H1 (cell line): ENCODE measurements around the gene C3orf18. TPM values are rescaled to one million over a fixed set of nuclear protein-coding genes. Genes with fewer than 3 reads are reported as not detected.
A peak's percentile ranks its signal among the peaks of the same experiment; 100 is the strongest.

Experiments
- CTCF ChIA-PET: fragments of 300-600 bp; sonication (Branson Sonifier 250); formaldehyde crosslinking; loops from one replicate; lab custom pipeline; 2021; ENCODE audit not compliant: partially characterized antibody; lab: Charles Lee
- POLR2A ChIA-PET: fragments of 300-600 bp; sonication (Branson Sonifier 250); formaldehyde crosslinking; loops from one replicate; lab custom pipeline; 2021; ENCODE audit warnings: inconsistent platforms; ENCODE audit not compliant: partially characterized antibody; lab: Charles Lee
- DNase-seq, 2 experiments: peaks; one replicate each; pipeline versions ENCODE4 v3.0.0 to v3.0.0-alpha.2; 2010 to 2022; ENCODE audit warnings: low spot score in 2 of 2, low read depth in 1 of 2, mixed read lengths in 1 of 2
- FAIRE-seq: peaks from 2 replicates; lab custom pipeline; 2011; peaks lifted over from hg19 to GRCh38; lab: Jason Lieb, UNC
- H2AFZ ChIP-seq: 2 replicates; pipeline ENCODE4 v1.8.1; 2012; ENCODE audit warnings: low read length, inconsistent platforms
- H2AK5ac ChIP-seq: 2 replicates; pipeline ENCODE4 v1.6.1; 2013; ENCODE audit warnings: low read depth, low read length
- H2BK120ac ChIP-seq: replicated peaks from 2 replicates; pipeline ENCODE3; 2013; ENCODE audit warnings: low read depth, low read length, inconsistent platforms
- H2BK12ac ChIP-seq: 2 replicates; pipeline ENCODE4 v1.6.1; 2013; ENCODE audit warnings: low read depth, low read length
- H2BK15ac ChIP-seq: 2 replicates; pipeline ENCODE4 v1.6.1; 2013; ENCODE audit warnings: low read length
- H2BK20ac ChIP-seq: 2 replicates; pipeline ENCODE4 v1.6.1; 2013; ENCODE audit warnings: low read length
- H2BK5ac ChIP-seq: 2 replicates; pipeline ENCODE4 v1.6.1; 2013; ENCODE audit warnings: low read depth, low read length
- H3K14ac ChIP-seq: 2 replicates; pipeline ENCODE4 v1.6.1; 2013; ENCODE audit warnings: inconsistent platforms; ENCODE audit not compliant: insufficient read length
- H3K18ac ChIP-seq: 2 replicates; pipeline ENCODE4 v1.6.1; 2013; ENCODE audit warnings: low read length; ENCODE audit errors: extremely low read depth
- H3K23ac ChIP-seq: 2 replicates; pipeline ENCODE4 v1.6.1; 2013; ENCODE audit warnings: inconsistent platforms; ENCODE audit not compliant: insufficient read length
- H3K23me2 ChIP-seq: 2 replicates; pipeline ENCODE4 v1.6.1; 2013; ENCODE audit warnings: low read depth, low read length
- H3K27ac ChIP-seq: 2 replicates; pipeline ENCODE4 v1.6.1; 2011; ENCODE audit warnings: low read depth, low read length, inconsistent platforms
- H3K27me3 ChIP-seq, 4 experiments: replicated peaks in 1 of 4; 1 replicate in 1 of 4; 2 replicates in 3 of 4; pipeline versions ENCODE4 v1.6.1 to v1.8.1; 2011 to 2013; ENCODE audit warnings: low read length in 3 of 4, mild to moderate bottlenecking in 3 of 4, inconsistent platforms in 2 of 4, mixed read lengths in 2 of 4, moderate library complexity in 1 of 4; ENCODE audit not compliant: control insufficient read depth in 3 of 4, insufficient read depth in 3 of 4; ENCODE audit errors: extremely low read depth in 1 of 4
- H3K36me3 ChIP-seq, 4 experiments: 2 replicates each; pipeline versions ENCODE4 v1.6.1 to v1.8.1; 2011 to 2013; ENCODE audit warnings: mild to moderate bottlenecking in 4 of 4, low read length in 3 of 4, moderate library complexity in 2 of 4, control low read depth in 1 of 4, inconsistent platforms in 1 of 4; ENCODE audit not compliant: insufficient read depth in 4 of 4, control insufficient read depth in 2 of 4
- H3K4ac ChIP-seq: replicated peaks from 2 replicates; pipeline ENCODE3; 2013; ENCODE audit warnings: low read length, low read depth, mixed read lengths, inconsistent platforms; ENCODE audit not compliant: insufficient read length
- H3K4me1 ChIP-seq, 4 experiments: replicated peaks in 1 of 4; 1 replicate in 1 of 4; 2 replicates in 3 of 4; pipeline versions ENCODE4 v1.6.1 to v1.8.1; 2011 to 2013; ENCODE audit warnings: low read length in 3 of 4, inconsistent platforms in 2 of 4, mixed read lengths in 1 of 4; ENCODE audit not compliant: insufficient read depth in 4 of 4, control insufficient read depth in 3 of 4
- H3K4me2 ChIP-seq, 2 experiments: 2 replicates each; pipeline versions ENCODE4 v1.6.1 to v1.8.1; 2011 to 2013; ENCODE audit warnings: low read depth in 2 of 2, low read length in 2 of 2, control low read depth in 1 of 2, inconsistent platforms in 1 of 2, mild to moderate bottlenecking in 1 of 2; ENCODE audit not compliant: insufficient read depth in 1 of 2
- H3K4me3 ChIP-seq, 4 experiments: fragments of 200-600, 300-600 bp in 1 of 4; sonication (generic), shearing (Covaris generic), sonication (Bioruptor Twin) in 1 of 4; 2 replicates each; pipeline versions ENCODE4 v1.5.1 to v1.8.1; 2011 to 2016; ENCODE audit warnings: low read length in 4 of 4, low read depth in 3 of 4, control low read depth in 2 of 4, inconsistent platforms in 2 of 4, mild to moderate bottlenecking in 2 of 4, mixed read lengths in 1 of 4, moderate library complexity in 1 of 4; ENCODE audit not compliant: insufficient read depth in 2 of 4; ENCODE audit errors: extremely low read depth in 1 of 4
- H3K56ac ChIP-seq: replicated peaks from 2 replicates; pipeline ENCODE3; 2013; ENCODE audit warnings: low read depth, mild to moderate bottlenecking, mixed read lengths, low read length, inconsistent platforms; ENCODE audit not compliant: insufficient read length
- H3K79me1 ChIP-seq: 2 replicates; pipeline ENCODE4 v1.6.1; 2013; ENCODE audit warnings: low read depth, low read length, control low read depth
- H3K79me2 ChIP-seq, 2 experiments: 2 replicates each; pipeline versions ENCODE4 v1.6.1 to v1.8.1; 2012 to 2013; ENCODE audit warnings: low read length in 2 of 2, mild to moderate bottlenecking in 2 of 2, inconsistent platforms in 1 of 2; ENCODE audit not compliant: insufficient read depth in 2 of 2, control insufficient read depth in 1 of 2
- H3K9ac ChIP-seq, 4 experiments: replicated peaks in 1 of 4; 1 replicate in 1 of 4; 2 replicates in 3 of 4; pipeline versions ENCODE4 v1.6.1 to v1.8.1; 2011 to 2013; ENCODE audit warnings: low read depth in 3 of 4, low read length in 3 of 4, control low read depth in 2 of 4, mild to moderate bottlenecking in 2 of 4, moderate library complexity in 2 of 4, inconsistent platforms in 1 of 4; ENCODE audit errors: extremely low read depth in 1 of 4
- H3K9me3 ChIP-seq, 2 experiments: 2 replicates each; pipeline versions ENCODE4 v1.6.1 to v1.8.1; 2012 to 2013; ENCODE audit warnings: mild to moderate bottlenecking in 2 of 2, moderate library complexity in 2 of 2, control low read depth in 1 of 2, inconsistent platforms in 1 of 2, low read depth in 1 of 2, low read length in 1 of 2, mixed read lengths in 1 of 2; ENCODE audit not compliant: insufficient read depth in 2 of 2
- H4K20me1 ChIP-seq, 2 experiments: replicated peaks in 1 of 2; 2 replicates each; pipeline versions ENCODE3 to v1.8.1; 2011 to 2013; ENCODE audit warnings: inconsistent platforms in 2 of 2, low read length in 2 of 2, mild to moderate bottlenecking in 1 of 2; ENCODE audit not compliant: insufficient read depth in 2 of 2, control insufficient read depth in 1 of 2
- H4K5ac ChIP-seq: 2 replicates; pipeline ENCODE4 v1.6.1; 2013; ENCODE audit warnings: low read length, low read depth, mixed read lengths, inconsistent platforms; ENCODE audit not compliant: insufficient read length
- H4K8ac ChIP-seq: 2 replicates; pipeline ENCODE4 v1.8.0; 2013; ENCODE audit warnings: mild to moderate bottlenecking, moderate library complexity, low read length, inconsistent platforms; ENCODE audit not compliant: insufficient read depth; ENCODE audit errors: extremely low read depth
- H4K91ac ChIP-seq: replicated peaks from 2 replicates; pipeline ENCODE3; 2013; ENCODE audit warnings: low read length, mixed read lengths, inconsistent platforms; ENCODE audit not compliant: insufficient read length
- ATF2 ChIP-seq: IDR thresholded peaks from 2 replicates; pipeline ENCODE4 v1.6.1; 2012; ENCODE audit warnings: low read length, inconsistent platforms
- ATF3 ChIP-seq: IDR thresholded peaks from 2 replicates; pipeline ENCODE4 v1.6.1; 2011; ENCODE audit warnings: low read depth, mild to moderate bottlenecking, low read length; ENCODE audit not compliant: insufficient read depth
- BRCA1 ChIP-seq: IDR thresholded peaks from 2 replicates; pipeline ENCODE4 v1.6.1; 2012; ENCODE audit warnings: low read depth, low read length, improper control_type of control experiment
- CHD1 ChIP-seq: IDR thresholded peaks from 2 replicates; pipeline ENCODE4 v1.6.1; 2012; ENCODE audit warnings: low read depth, low read length, improper control_type of control experiment
- EGR1 ChIP-seq: IDR thresholded peaks from 2 replicates; pipeline ENCODE4 v1.6.1; 2011; ENCODE audit warnings: low read depth, low read length, borderline replicate concordance
- SAP30 ChIP-seq: fragments of 300-600 bp; sonication (generic); IDR thresholded peaks from 2 replicates; pipeline ENCODE4 v1.7.1; 2012; ENCODE audit warnings: low read length, moderate library complexity, mild to moderate bottlenecking, inconsistent platforms; ENCODE audit not compliant: insufficient read depth, insufficient replicate concordance
- SRF ChIP-seq: IDR thresholded peaks from 2 replicates; pipeline ENCODE4 v1.6.1; 2011; ENCODE audit warnings: mild to moderate bottlenecking, low read depth, low read length, moderate library complexity
- USF2 ChIP-seq: IDR thresholded peaks from 2 replicates; pipeline ENCODE4 v1.6.1; 2011; ENCODE audit warnings: low read length, improper control_type of control experiment
- WGBS, 2 experiments: shearing (Covaris generic) in 1 of 2; methylation state at CpG; one replicate each; pipeline versions ENCODE4 v1.1.6 to v1.1.7; 2013 to 2015; ENCODE audit warnings: low lambda C conversion rate in 2 of 2, mixed read lengths in 2 of 2, inconsistent platforms in 1 of 2, low coverage in 1 of 2, missing lambda C conversion rate in 1 of 2; ENCODE audit not compliant: insufficient replicate concordance in 2 of 2, insufficient coverage in 1 of 2, insufficient read length in 1 of 2; ENCODE audit errors: extremely low coverage in 1 of 2, missing lambda C conversion rate in 1 of 2; 5-methylcytosine and 5-hydroxymethylcytosine counted together
- polyA plus RNA-seq, 7 experiments: library from polyadenylated mRNA; depleted of rRNA in 3 of 7; stranded (reverse) in 5 of 7; unstranded in 2 of 7; fragments of >200 nt in 5 of 7; fragments of 200-250 nt in 2 of 7; gene quantifications; 1 replicate in 5 of 7; 2 replicates in 1 of 7; 4 replicates in 1 of 7; pipeline versions ENCODE4 v1.2.1 to v1.2.3, GENCODE V29; 2011 to 2013; ENCODE audit warnings: missing spikeins in 2 of 7, mixed read lengths in 2 of 7
- total RNA-seq: library from RNA; stranded (reverse); fragmentation: NEBNext Ultra II Directional; extraction: Animal tissue kit (Norgen Biotek cat#: 25700); gene quantifications from 2 replicates; pipeline ENCODE4 v1.2.1, GENCODE V29; 2021

C3orf18 gene
- total and polyA plus RNA-seq, 2 of the 8 experiments (the other 6 are each of a cell fraction or from before 2014, with no cell fraction given) = 7.5 to 15.0 TPM

GRCh38 chr3:50531201-50531600, 36.3 kb downstream of the C3orf18 start:
- Histone ChIP-seq H4K8ac (no peak overlapping the region), H3K27ac (no peak overlapping the region), H3K23ac (no peak overlapping the region), H3K9me3 (no peaks in the 10 kb centered on the region), H2AK5ac (no peak overlapping the region), H2BK20ac (peak overlapping the region; percentile 21; the same call in 1 of the 2 replicates), H3K23me2 (peaks cover 1% of the 10 kb centered on the region; the same call in 1 of the 2 replicates), H3K27me3 (peaks cover 0 to 15% (median 14%) of the 10 kb centered on the region in 4 experiments; a peak in 5 of 7 replicates), H3K18ac (no peak overlapping the region), H3K79me2 (no peaks in the 10 kb centered on the region), H3K14ac (no peak overlapping the region), H4K20me1 (no peaks in the 10 kb centered on the region), H3K4me1 (peaks cover 0 to 19% (median 9%) of the 10 kb centered on the region in 4 experiments; a peak in 6 of 7 replicates), H3K9ac (no peak overlapping the region), H3K36me3 (no peaks in the 10 kb centered on the region), H2AFZ (no peak overlapping the region), H2BK12ac (no peak overlapping the region), H3K79me1 (no peaks in the 10 kb centered on the region), H2BK15ac (0 out of 2 replicates have a peak overlapping the region, but pooled peaks have one; percentile 29), H3K4me2 (peak overlapping the region in 1 of 2 experiments; percentile 38; a peak in 1 of 4 replicates), H2BK5ac (no peak overlapping the region), H3K56ac (no peak overlapping the region), H4K5ac (no peak overlapping the region), H2BK120ac (no peak overlapping the region), H3K4me3 (no peak overlapping the region), H4K91ac (peak overlapping the region; percentile 46), H3K4ac (peak overlapping the region; percentile 19)
- 97% methylated on average over 4 of the region's 4 CpGs; no CpG with 5 or more reads in 1 of the 2 experiments for WGBS, 2 experiments
- ChIA-PET CTCF (interaction anchor here (0.7 to 2.1 kb wide), 5 partner anchors 8 to 73 kb away, joined by 3 to 11 read pairs (median 4); no protein-coding TSS in a partner anchor), POLR2A (no interaction called here)
- no peak for DNase-seq
- FAIRE-seq = no peak
- TF ChIP-seq CHD1 = no peak
- no peak for TF ChIP-seq SRF
- no peak for TF ChIP-seq EGR1
- no peak for TF ChIP-seq ATF3
- no peak for TF ChIP-seq ATF2
- TF ChIP-seq BRCA1 = no peak
- TF ChIP-seq SAP30 = no peak
- TF ChIP-seq USF2 = no peak
